Endothelial cell of umbilical vein (primary cell): ENCODE data around the gene AMFR. TPM values are rescaled to one million over a fixed set of nuclear protein-coding genes. Genes with fewer than 3 reads are reported as not detected.
A peak's percentile ranks its signal among the peaks of the same experiment; 100 is the strongest.

ENCODE experiments used
- BruUV-seq: library from RNA; stranded (reverse); fragments of 400-500 nt; replicated peaks from 2 replicates; lab custom pipeline; 2021; lab: Mats Ljungman, UMichigan
- CTCF ChIA-PET: fragments of 300-600, 350-600 bp; sonication (Branson Sonifier 250); formaldehyde crosslinking; loops from one replicate; lab custom pipeline; 2021; ENCODE audit warnings: antibody characterized with exemption, inconsistent platforms; lab: Charles Lee
- POLR2A ChIA-PET: fragments of 300-600, 350-600 bp; sonication (Branson Sonifier 250); formaldehyde crosslinking; loops from one replicate; lab custom pipeline; 2021; ENCODE audit warnings: antibody characterized with exemption, inconsistent platforms; lab: Charles Lee
- DNase-seq: peaks from one replicate; pipeline ENCODE4 v3.0.0-alpha.2; 2011; ENCODE audit warnings: low read depth, low spot score
- FAIRE-seq: peaks from 2 replicates; lab custom pipeline; 2011; peaks lifted over from hg19 to GRCh38; lab: Jason Lieb, UNC
- H2AFZ ChIP-seq: 2 replicates; pipeline ENCODE4 v1.6.0; 2012; ENCODE audit warnings: low read depth, low read length, control low read depth, inconsistent platforms
- H3K27ac ChIP-seq: 2 replicates; pipeline ENCODE4 v1.5.1; 2011; ENCODE audit warnings: low read depth, mild to moderate bottlenecking, control low read depth, low read length, moderate library complexity; ENCODE audit not compliant: insufficient read depth
- H3K27me3 ChIP-seq, 2 experiments: 2 replicates each; pipeline versions ENCODE4 v1.6.0 to v1.6.1; 2011; ENCODE audit warnings: low read length in 2 of 2, mixed read lengths in 1 of 2; ENCODE audit not compliant: control insufficient read depth in 2 of 2, insufficient read depth in 2 of 2
- H3K36me3 ChIP-seq, 2 experiments: 2 replicates in 1 of 2; 3 replicates in 1 of 2; pipeline ENCODE4 v1.5.1; 2011; ENCODE audit warnings: low read length in 2 of 2, mild to moderate bottlenecking in 1 of 2, moderate library complexity in 1 of 2; ENCODE audit not compliant: control insufficient read depth in 2 of 2, insufficient read depth in 2 of 2; ENCODE audit errors: extremely low read depth in 1 of 2
- H3K4me1 ChIP-seq: 3 replicates; pipeline ENCODE4 v1.5.1; 2011; ENCODE audit warnings: mild to moderate bottlenecking, low read length; ENCODE audit not compliant: control insufficient read depth, insufficient read depth; ENCODE audit errors: extremely low read depth
- H3K4me2 ChIP-seq: 2 replicates; pipeline ENCODE4 v1.6.1; 2011; ENCODE audit warnings: low read length, control low read depth, mixed read lengths; ENCODE audit not compliant: insufficient read depth
- H3K4me3 ChIP-seq, 3 experiments: fragments of 200-600 bp in 1 of 3; sonication (generic), shearing (Covaris generic) in 1 of 3; replicated peaks in 1 of 3; 2 replicates each; pipeline ENCODE4 v1.5.1; 2011 to 2016; ENCODE audit warnings: control low read depth in 3 of 3, low read length in 3 of 3, mild to moderate bottlenecking in 2 of 3, inconsistent platforms in 1 of 3, low read depth in 1 of 3, moderate library complexity in 1 of 3; ENCODE audit not compliant: insufficient read depth in 1 of 3
- H3K79me2 ChIP-seq: 2 replicates; pipeline ENCODE4 v1.6.0; 2012; ENCODE audit warnings: low read length, inconsistent platforms; ENCODE audit not compliant: control insufficient read depth, insufficient read depth
- H3K9ac ChIP-seq: replicated peaks from 2 replicates; pipeline ENCODE3; 2011; ENCODE audit warnings: low read length, control low read depth; ENCODE audit not compliant: insufficient read depth; ENCODE audit errors: extremely low read depth
- H3K9me1 ChIP-seq: replicated peaks from 3 replicates; pipeline ENCODE4 v1.6.0; 2011; ENCODE audit warnings: mild to moderate bottlenecking, low read length; ENCODE audit not compliant: control insufficient read depth, insufficient read depth; ENCODE audit errors: extremely low read depth
- H3K9me3 ChIP-seq: replicated peaks from 2 replicates; pipeline ENCODE4 v1.5.1; 2012; ENCODE audit warnings: low read length, inconsistent platforms; ENCODE audit not compliant: control insufficient read depth, insufficient read depth
- H4K20me1 ChIP-seq: replicated peaks from 2 replicates; pipeline ENCODE3; 2011; ENCODE audit warnings: mild to moderate bottlenecking, low read length; ENCODE audit not compliant: control insufficient read depth, insufficient read depth; ENCODE audit errors: extremely low read depth
- CTCF ChIP-seq, 2 donors: IDR thresholded peaks; 1 replicate in 1 of 2; 2 replicates in 1 of 2; pipeline ENCODE4 v1.5.1; 2011; ENCODE audit warnings: low read length in 2 of 2, mild to moderate bottlenecking in 2 of 2, moderate library complexity in 2 of 2, control low read depth in 1 of 2, inconsistent platforms in 1 of 2, low read depth in 1 of 2; ENCODE audit not compliant: insufficient read depth in 1 of 2; ENCODE audit errors: extremely low read depth in 1 of 2
- FOS ChIP-seq: IDR thresholded peaks from 2 replicates; pipeline ENCODE4 v1.6.1; 2011; ENCODE audit warnings: mild to moderate bottlenecking, low read length, moderate library complexity, borderline replicate concordance; ENCODE audit not compliant: insufficient read depth
- GATA2 ChIP-seq: IDR thresholded peaks from 2 replicates; pipeline ENCODE4 v1.7.0; 2011; ENCODE audit warnings: low read depth, mild to moderate bottlenecking, moderate library complexity, mixed read lengths, low read length; ENCODE audit not compliant: insufficient read length, insufficient read depth
- JUN ChIP-seq: IDR thresholded peaks from 2 replicates; pipeline ENCODE4 v1.6.1; 2011; ENCODE audit warnings: borderline replicate concordance, low read depth; ENCODE audit not compliant: insufficient read length, insufficient read depth
- MAX ChIP-seq: IDR thresholded peaks from 2 replicates; pipeline ENCODE4 v1.6.1; 2011; ENCODE audit not compliant: insufficient read depth, insufficient read length
- MYC ChIP-seq: IDR thresholded peaks from one replicate; pipeline ENCODE4 v1.6.1; 2011; ENCODE audit warnings: mild to moderate bottlenecking, low read depth, low read length
- POLR2AphosphoS5 ChIP-seq: IDR thresholded peaks from 2 replicates; pipeline ENCODE4 v1.6.1; 2012; ENCODE audit warnings: low read depth, mild to moderate bottlenecking, control low read depth, low read length, moderate library complexity; ENCODE audit not compliant: insufficient read depth
- dilution Hi-C: fragments of 300-500 bp; cut with MboI; formaldehyde crosslinking; loops from one replicate; pipeline ENCODE4 v1.15.0; 2019; ENCODE audit warnings: low sequenced_read_pairs; ENCODE audit not compliant: extremely low pct_ligation_motif_present
- intact Hi-C: fragments of 100-400 bp; cut with micrococcal nuclease; formaldehyde crosslinking; loops from one replicate; pipeline ENCODE4 v1.10.0; 2022
- polyA plus RNA-seq, 4 experiments: library from polyadenylated mRNA; depleted of rRNA in 3 of 4; stranded (reverse) in 3 of 4; unstranded in 1 of 4; fragments of >200 nt; gene quantifications; 2 replicates each; pipeline versions ENCODE4 v1.2.1 to v1.2.3, GENCODE V29; 2011 to 2012; ENCODE audit warnings: missing spikeins in 1 of 4
- total RNA-seq: library from RNA; stranded (reverse); gene quantifications from 2 replicates; pipeline ENCODE4 v1.2.3, GENCODE V29; 2021

Gene AMFR
- total and polyA plus RNA-seq, 2 donors (not counting 3 experiments of a cell fraction or from before 2014, with no cell fraction given): 66.5 to 71.7 TPM

GRCh38 chr16:56405977-56406672 is 19.2 kb downstream of the AMFR start:
- H3K27ac ChIP-seq: no peak overlapping the region
- H3K79me2 ChIP-seq: no peaks in the 10 kb centered on the region
- dilution Hi-C loops (no loop called here), intact Hi-C loops (no loop called here)
- no peaks in the 10 kb centered on the region for H3K9me3 ChIP-seq
- FAIRE-seq (no peak), DNase-seq (no peak)
- no peak overlapping the region for H3K9ac ChIP-seq
- H2AFZ ChIP-seq: no peak overlapping the region
- no TSS peak for BruUV-seq
- peaks cover 23 to 24% of the 10 kb centered on the region in 2 experiments for H3K36me3 ChIP-seq
- TF ChIP-seq MAX: no peak
- no peak for TF ChIP-seq GATA2
- TF ChIP-seq POLR2AphosphoS5: no peak
- no peak for TF ChIP-seq FOS
- TF ChIP-seq JUN: no peak
- POLR2A ChIA-PET: no interaction called here
- CTCF ChIA-PET: no interaction called here
- no peaks in the 10 kb centered on the region for H3K4me1 ChIP-seq
- H3K4me3 ChIP-seq: no peak overlapping the region
- no peak overlapping the region for H3K4me2 ChIP-seq
- H3K9me1 ChIP-seq: no peaks in the 10 kb centered on the region
- no peaks in the 10 kb centered on the region for H4K20me1 ChIP-seq
- no peaks in the 10 kb centered on the region for H3K27me3 ChIP-seq

GRCh38 chr16:56401482-56401881 is 23.9 kb downstream of the AMFR start:
- H3K27me3 ChIP-seq: no peaks in the 10 kb centered on the region
- POLR2A ChIA-PET: no interaction called here
- H3K4me3 ChIP-seq: no peak overlapping the region
- no peaks in the 10 kb centered on the region for H3K4me1 ChIP-seq
- H3K36me3 ChIP-seq: peaks cover 13 to 14% of the 10 kb centered on the region in 2 experiments
- H3K4me2 ChIP-seq: no peak overlapping the region
- H4K20me1 ChIP-seq: no peaks in the 10 kb centered on the region
- H3K9me1 ChIP-seq: no peaks in the 10 kb centered on the region
- no peak overlapping the region for H2AFZ ChIP-seq
- no peaks in the 10 kb centered on the region for H3K79me2 ChIP-seq
- dilution Hi-C loops (no loop called here), intact Hi-C loops (no loop called here)
- no peak overlapping the region for H3K27ac ChIP-seq
- H3K9ac ChIP-seq: no peak overlapping the region
- TF ChIP-seq MYC (no peak), FOS (no peak), JUN (no peak), CTCF (IDR thresholded peaks at IDR 0.05; ENCODE audit: extremely low read depth in 1 of 2, insufficient read depth in 1 of 2, low read depth in 1 of 2, low read length in 2 of 2) (peak; percentile 7 to 27), POLR2AphosphoS5 (no peak)
- no TSS peak for BruUV-seq
- H3K9me3 ChIP-seq: no peaks in the 10 kb centered on the region
- FAIRE-seq: no peak
- DNase-seq: no peak
- CTCF ChIA-PET: interaction anchor here (1.0 to 1.6 kb wide), 3 partner anchors 10 to 199 kb away, joined by 3 to 5 read pairs (median 3); no protein-coding TSS in a partner anchor
